Central memory CD8-positive, alpha-beta T cell (primary cell): ENCODE measurements around the gene ARIH2.

Source experiments
- ATAC-seq: fragments of 150-1000 bp; cut with Tn5 transposase; replicated peaks from 2 replicates; pipeline ENCODE4 v1.10.0; 2022; ENCODE audit warnings: mild to moderate bottlenecking, moderate FRiP score, moderate number of reproducible peaks; ENCODE audit not compliant: poor library complexity, severe bottlenecking; ENCODE audit errors: extremely low read depth
- DNase-seq, 2 donors: peaks; one replicate each; pipeline ENCODE4 v3.0.0; 2021; ENCODE audit warnings: low spot score in 2 of 2
- H3K27ac Mint-ChIP-seq: one replicate; pipeline ENCODE4 v1.8.0; 2022; ENCODE audit warnings: low read depth, mild to moderate bottlenecking, moderate library complexity, mixed read lengths
- H3K27me3 Mint-ChIP-seq: one replicate; pipeline ENCODE4 v1.8.0; 2022; ENCODE audit warnings: mixed read lengths
- H3K36me3 Mint-ChIP-seq: one replicate; pipeline ENCODE4 v1.8.0; 2022; ENCODE audit warnings: mild to moderate bottlenecking, moderate library complexity, mixed read lengths; ENCODE audit not compliant: insufficient read depth
- H3K4me1 Mint-ChIP-seq: one replicate; pipeline ENCODE4 v1.8.0; 2022; ENCODE audit warnings: mixed read lengths
- H3K4me3 Mint-ChIP-seq: one replicate; pipeline ENCODE4 v1.8.0; 2022; ENCODE audit warnings: mild to moderate bottlenecking, moderate library complexity, mixed read lengths
- H3K9me3 Mint-ChIP-seq: one replicate; pipeline ENCODE4 v1.8.0; 2022; ENCODE audit warnings: mixed read lengths

Gene ARIH2

GRCh38 chr3:49013738-49014660, 95.4 kb downstream of the ARIH2 start:
- Mint-ChIP-seq H3K4me3 (no peak overlapping the region), H3K27ac (no peak overlapping the region), H3K4me1 (peaks cover 24% of the 10 kb centered on the region), H3K27me3 (no peaks in the 10 kb centered on the region), H3K9me3 (no peaks in the 10 kb centered on the region), H3K36me3 (peaks cover 27% of the 10 kb centered on the region)
- DNase-seq, result peak in 1 of 2 donors; percentile 28
- no peak for ATAC-seq

- ATAC-seq (no peak), DNase-seq (no peak)
- peaks cover 19% of the 10 kb centered on the region for H3K4me1 Mint-ChIP-seq
- H3K4me3 Mint-ChIP-seq, result no peak overlapping the region
- no peaks in the 10 kb centered on the region for H3K27me3 Mint-ChIP-seq
- peaks cover 28% of the 10 kb centered on the region for H3K36me3 Mint-ChIP-seq
- H3K9me3 Mint-ChIP-seq, result no peaks in the 10 kb centered on the region
- H3K27ac Mint-ChIP-seq, result no peak overlapping the region
Observed at GRCh38 chr3:49015072-49015471, 96.4 kb downstream of the ARIH2 start.

- Mint-ChIP-seq H3K9me3 (no peaks in the 10 kb centered on the region), H3K4me3 (peak overlapping the region; percentile 34), H3K36me3 (peaks cover 29% of the 10 kb centered on the region), H3K27me3 (no peaks in the 10 kb centered on the region), H3K4me1 (peaks cover 25% of the 10 kb centered on the region), H3K27ac (no peak overlapping the region)
- DNase-seq, result no peak
- ATAC-seq, result no peak
Observed at GRCh38 chr3:49015765-49016164, 97.1 kb downstream of the ARIH2 start.

GRCh38 chr3:49016414-49017228, 98.0 kb downstream of the ARIH2 start:
- Mint-ChIP-seq H3K4me3 (peak overlapping the region; percentile 98), H3K27me3 (no peaks in the 10 kb centered on the region), H3K27ac (peak overlapping the region; percentile 69), H3K4me1 (peaks cover 25% of the 10 kb centered on the region), H3K9me3 (no peaks in the 10 kb centered on the region), H3K36me3 (peaks cover 32% of the 10 kb centered on the region)
- ATAC-seq, result no peak
- DNase-seq, result no peak

DNA sequence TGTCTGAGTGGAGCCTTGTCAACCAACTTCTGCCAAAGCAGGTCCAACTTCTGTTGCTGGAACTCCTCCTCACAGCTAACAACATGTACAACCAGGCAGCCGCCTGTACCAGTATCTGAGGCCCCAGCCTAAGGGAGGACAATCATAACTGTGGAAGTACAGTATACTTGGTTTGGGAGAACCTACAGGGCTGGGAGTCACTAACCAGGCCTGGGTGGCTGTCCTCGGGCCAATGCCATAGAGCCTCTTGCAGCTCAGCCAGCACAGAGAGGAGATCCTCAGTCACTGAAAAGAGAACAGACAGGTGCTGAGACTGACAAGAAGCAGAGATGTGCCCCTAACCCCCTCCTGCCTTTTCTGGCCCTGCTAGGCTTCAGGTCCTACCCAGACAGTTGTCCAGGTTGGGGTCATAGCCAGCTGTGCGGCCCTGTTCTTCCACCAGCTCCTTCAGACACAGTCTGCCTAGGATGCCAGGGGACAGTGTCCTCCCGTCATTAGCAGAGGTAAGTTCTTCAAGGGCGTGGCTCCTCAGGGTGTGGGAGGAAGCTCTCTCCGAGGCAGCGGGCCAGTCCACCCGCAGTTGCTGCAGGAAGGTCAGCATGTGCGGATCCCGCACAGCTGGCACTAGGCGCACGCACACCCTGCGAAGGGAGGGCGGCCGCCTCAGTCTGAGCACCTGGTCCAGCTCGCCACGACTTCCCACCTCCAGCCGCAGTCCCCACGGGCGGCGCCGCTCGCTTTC, 98.8 kb downstream of the ARIH2 start:
- Mint-ChIP-seq H3K36me3 (peaks cover 29% of the 10 kb centered on the region), H3K27ac (peak overlapping the region; percentile 69), H3K4me1 (peaks cover 28% of the 10 kb centered on the region), H3K27me3 (no peaks in the 10 kb centered on the region), H3K4me3 (peak overlapping the region; percentile 98), H3K9me3 (no peaks in the 10 kb centered on the region)
- no peak for DNase-seq
- no peak for ATAC-seq

- Mint-ChIP-seq H3K27ac (peak within 1 kb of the TSS; percentile 69), H3K9me3 (no peaks in the 10 kb centered on the region), H3K4me1 (peaks cover 35% of the 10 kb centered on the region), H3K27me3 (no peaks in the 10 kb centered on the region), H3K36me3 (peaks cover 33% of the 10 kb centered on the region), H3K4me3 (peak within 1 kb of the TSS; percentile 98)
- no peak for ATAC-seq
- DNase-seq, result peak; percentile 34 to 51
Observed at GRCh38 chr3:49017971-49018706, 99.5 kb downstream of the ARIH2 start, which contains the start of gene DALRD3. DALRD3 (minus strand) TSS chr3:49018580; CDS start chr3:49018564, 16 bp downstream.

- ATAC-seq (no peak), DNase-seq (no peak)
- Mint-ChIP-seq H3K4me1 (peaks cover 33% of the 10 kb centered on the region), H3K27me3 (no peaks in the 10 kb centered on the region), H3K4me3 (peak overlapping the region; percentile 98), H3K36me3 (peaks cover 36% of the 10 kb centered on the region), H3K9me3 (no peaks in the 10 kb centered on the region), H3K27ac (peak overlapping the region; percentile 69)
Observed at GRCh38 chr3:49018707-49019006, 100.0 kb downstream of the ARIH2 start.

GRCh38 chr3:49019941-49020329, 101.3 kb downstream of the ARIH2 start:
- ATAC-seq (no peak), DNase-seq (no peak)
- Mint-ChIP-seq H3K4me3 (peak overlapping the region; percentile 98), H3K27ac (no peak overlapping the region), H3K4me1 (peaks cover 26% of the 10 kb centered on the region), H3K27me3 (no peaks in the 10 kb centered on the region), H3K9me3 (no peaks in the 10 kb centered on the region), H3K36me3 (peaks cover 46% of the 10 kb centered on the region)

DNA sequence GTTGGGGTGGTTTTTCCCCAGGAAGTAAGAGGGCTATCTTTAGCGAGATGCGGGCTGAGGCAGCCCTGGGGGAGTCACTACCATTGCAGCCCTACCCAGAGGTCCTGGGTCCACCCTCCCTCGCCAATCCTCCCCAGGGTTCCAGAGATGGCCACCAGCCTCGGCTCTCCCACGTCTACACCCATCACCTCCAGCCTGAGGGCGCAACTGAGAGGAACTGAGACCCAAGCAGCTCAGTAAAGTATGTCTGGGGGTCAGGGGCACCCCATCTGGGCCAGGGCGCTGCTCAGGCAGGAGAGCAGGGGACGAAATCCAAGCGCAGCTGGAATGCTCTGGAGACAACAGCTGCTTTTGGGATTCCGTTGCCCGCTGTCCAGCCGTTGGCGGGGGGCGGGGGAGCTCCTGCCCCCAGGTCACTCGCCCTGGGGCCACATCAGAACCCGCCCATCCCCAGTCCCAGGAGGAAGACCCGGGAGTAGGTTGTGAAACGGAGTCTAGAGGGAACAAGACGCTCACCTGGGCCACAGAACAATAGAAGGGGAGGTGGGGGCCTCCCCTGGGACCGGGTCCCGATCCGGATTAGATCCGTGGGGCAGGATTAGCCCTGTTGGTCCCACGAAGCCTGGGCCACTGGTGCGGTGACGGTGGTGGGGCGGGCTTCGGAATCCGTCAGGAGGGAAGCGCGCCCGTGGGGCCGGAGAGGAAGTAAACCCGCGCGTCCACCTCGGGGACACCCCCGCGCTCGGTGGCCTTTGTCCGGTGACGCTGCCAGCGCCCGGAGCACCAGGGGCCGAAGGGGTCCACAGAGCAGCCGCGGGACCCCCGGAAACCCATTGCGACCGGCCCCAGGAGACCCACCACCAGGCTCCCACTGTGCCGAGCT, 101.9 kb downstream of the ARIH2 start:
- no peak for ATAC-seq
- DNase-seq, result no peak
- Mint-ChIP-seq H3K9me3 (no peaks in the 10 kb centered on the region), H3K4me3 (peak overlapping the region; percentile 98), H3K4me1 (peaks cover 31% of the 10 kb centered on the region), H3K27ac (peak overlapping the region; percentile 96), H3K27me3 (no peaks in the 10 kb centered on the region), H3K36me3 (peaks cover 45% of the 10 kb centered on the region)

DNA sequence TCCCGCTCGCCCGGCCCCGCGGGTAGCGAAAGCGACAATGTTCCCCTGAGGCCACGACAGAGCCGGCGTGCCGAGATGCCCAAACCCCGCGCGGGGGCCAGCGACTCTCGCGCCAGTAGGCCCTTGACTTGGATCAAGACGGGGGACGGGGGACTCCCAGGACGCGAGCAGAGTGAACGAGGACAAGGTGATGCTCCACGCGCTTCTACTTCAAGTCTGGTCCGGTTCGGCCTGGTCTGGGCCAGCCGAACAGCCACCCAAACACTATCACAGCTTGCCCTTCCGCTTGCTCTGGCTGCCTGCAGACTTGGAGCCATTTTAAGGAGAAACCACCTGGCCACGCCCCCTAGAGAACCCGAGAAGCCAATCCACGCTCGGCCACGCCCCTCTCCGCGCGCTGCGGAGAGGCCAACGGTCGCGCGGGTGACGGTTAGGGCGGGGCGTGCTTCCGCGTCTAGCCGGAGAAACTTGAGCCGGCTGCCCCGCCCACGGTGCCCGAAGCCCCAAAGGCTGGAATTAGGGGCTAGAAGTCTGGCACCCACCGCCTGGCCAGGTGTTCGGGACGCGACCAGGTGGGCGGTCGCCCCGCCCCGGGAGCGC, 102.7 kb downstream of the ARIH2 start:
- DNase-seq, result peak; percentile 95 to 97
- H3K4me1 Mint-ChIP-seq, result peaks cover 35% of the 10 kb centered on the region
- H3K4me3 Mint-ChIP-seq, result peak overlapping the region; percentile 98
- H3K27me3 Mint-ChIP-seq, result no peaks in the 10 kb centered on the region
- peak; percentile 78 for ATAC-seq
- H3K27ac Mint-ChIP-seq, result peak overlapping the region; percentile 96
- no peaks in the 10 kb centered on the region for H3K9me3 Mint-ChIP-seq
- H3K36me3 Mint-ChIP-seq, result peaks cover 45% of the 10 kb centered on the region
